ENCODE measurements around the gene FAM114A1.

FAM114A1 gene

DNA sequence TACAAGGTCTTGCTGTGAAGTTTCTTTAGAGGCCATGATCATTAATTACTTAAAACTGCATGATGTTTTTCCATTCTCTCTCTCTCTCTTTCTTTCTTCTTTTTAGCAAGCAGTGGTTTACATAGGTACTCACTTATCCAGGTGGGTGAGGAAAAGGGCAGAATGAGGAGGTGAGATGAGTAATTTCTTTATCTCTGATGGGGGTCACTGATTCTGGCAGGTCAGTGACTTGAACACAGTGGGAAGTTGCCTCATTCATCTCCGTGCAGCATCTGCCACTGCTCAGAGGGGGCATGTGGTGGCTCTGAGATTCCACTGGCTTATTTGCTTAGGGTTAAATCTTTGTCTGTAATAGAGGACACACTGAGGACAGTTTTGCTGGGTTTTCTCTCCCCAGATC is 62.6 kb downstream of the FAM114A1 start:
- TF ChIP-seq REST (IDR thresholded peaks at IDR 0.05; ENCODE audit: insufficient replicate concordance, low read depth): no peak
- TF ChIP-seq, protein P1, sequence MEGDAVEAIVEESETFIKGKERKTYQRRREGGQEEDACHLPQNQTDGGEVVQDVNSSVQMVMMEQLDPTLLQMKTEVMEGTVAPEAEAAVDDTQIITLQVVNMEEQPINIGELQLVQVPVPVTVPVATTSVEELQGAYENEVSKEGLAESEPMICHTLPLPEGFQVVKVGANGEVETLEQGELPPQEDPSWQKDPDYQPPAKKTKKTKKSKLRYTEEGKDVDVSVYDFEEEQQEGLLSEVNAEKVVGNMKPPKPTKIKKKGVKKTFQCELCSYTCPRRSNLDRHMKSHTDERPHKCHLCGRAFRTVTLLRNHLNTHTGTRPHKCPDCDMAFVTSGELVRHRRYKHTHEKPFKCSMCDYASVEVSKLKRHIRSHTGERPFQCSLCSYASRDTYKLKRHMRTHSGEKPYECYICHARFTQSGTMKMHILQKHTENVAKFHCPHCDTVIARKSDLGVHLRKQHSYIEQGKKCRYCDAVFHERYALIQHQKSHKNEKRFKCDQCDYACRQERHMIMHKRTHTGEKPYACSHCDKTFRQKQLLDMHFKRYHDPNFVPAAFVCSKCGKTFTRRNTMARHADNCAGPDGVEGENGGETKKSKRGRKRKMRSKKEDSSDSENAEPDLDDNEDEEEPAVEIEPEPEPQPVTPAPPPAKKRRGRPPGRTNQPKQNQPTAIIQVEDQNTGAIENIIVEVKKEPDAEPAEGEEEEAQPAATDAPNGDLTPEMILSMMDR (IDR thresholded peaks at IDR 0.05; ENCODE audit: insufficient read depth, low read length): no peak
- TF ChIP-seq GABPA (IDR thresholded peaks at IDR 0.05; ENCODE audit: low read depth): no peak
- TF ChIP-seq POLR2AphosphoS5 (IDR thresholded peaks at IDR 0.05; ENCODE audit: low read depth): no peak
- TF ChIP-seq SPI1 (IDR thresholded peaks at IDR 0.05; ENCODE audit: borderline replicate concordance, low read depth): no peak
- Histone ChIP-seq H3K4me3 (replicated peaks; ENCODE audit: insufficient read depth, low read length) (no peak overlapping the region), H3K27ac (replicated peaks) (no peak overlapping the region), H3K27me3 (ENCODE audit: insufficient read depth, poor library complexity, severe bottlenecking) (no peaks in the 10 kb centered on the region)
- no peak for DNase-seq (ENCODE audit: low read depth in 1 of 2, low spot score in 1 of 2)

GRCh38 chr4:38930707-38931106 is 63.1 kb downstream of the FAM114A1 start:
- no peak for TF ChIP-seq POLR2AphosphoS5 (IDR thresholded peaks at IDR 0.05; ENCODE audit: low read depth)
- no peak overlapping the region for H3K4me3 ChIP-seq (replicated peaks; ENCODE audit: insufficient read depth, low read length)
- no peak overlapping the region for H3K27ac ChIP-seq (replicated peaks)
- H3K27me3 ChIP-seq (ENCODE audit: insufficient read depth, poor library complexity, severe bottlenecking): no peaks in the 10 kb centered on the region
- DNase-seq (ENCODE audit: low read depth in 1 of 2, low spot score in 1 of 2): no peak

- no peak overlapping the region for H3K4me3 ChIP-seq (replicated peaks; ENCODE audit: insufficient read depth, low read length)
- H3K27ac ChIP-seq (replicated peaks): no peak overlapping the region
- H3K27me3 ChIP-seq (ENCODE audit: insufficient read depth, poor library complexity, severe bottlenecking): no peaks in the 10 kb centered on the region
- DNase-seq (ENCODE audit: low read depth in 1 of 2, low spot score in 1 of 2): no peak
- no peak for TF ChIP-seq REST (IDR thresholded peaks at IDR 0.05; ENCODE audit: insufficient replicate concordance, low read depth)
- TF ChIP-seq, protein P1 (IDR thresholded peaks at IDR 0.05; ENCODE audit: insufficient read depth, low read length): no peak
Measured at GRCh38 chr4:38931125-38931524, 63.5 kb downstream of the FAM114A1 start.

DNA sequence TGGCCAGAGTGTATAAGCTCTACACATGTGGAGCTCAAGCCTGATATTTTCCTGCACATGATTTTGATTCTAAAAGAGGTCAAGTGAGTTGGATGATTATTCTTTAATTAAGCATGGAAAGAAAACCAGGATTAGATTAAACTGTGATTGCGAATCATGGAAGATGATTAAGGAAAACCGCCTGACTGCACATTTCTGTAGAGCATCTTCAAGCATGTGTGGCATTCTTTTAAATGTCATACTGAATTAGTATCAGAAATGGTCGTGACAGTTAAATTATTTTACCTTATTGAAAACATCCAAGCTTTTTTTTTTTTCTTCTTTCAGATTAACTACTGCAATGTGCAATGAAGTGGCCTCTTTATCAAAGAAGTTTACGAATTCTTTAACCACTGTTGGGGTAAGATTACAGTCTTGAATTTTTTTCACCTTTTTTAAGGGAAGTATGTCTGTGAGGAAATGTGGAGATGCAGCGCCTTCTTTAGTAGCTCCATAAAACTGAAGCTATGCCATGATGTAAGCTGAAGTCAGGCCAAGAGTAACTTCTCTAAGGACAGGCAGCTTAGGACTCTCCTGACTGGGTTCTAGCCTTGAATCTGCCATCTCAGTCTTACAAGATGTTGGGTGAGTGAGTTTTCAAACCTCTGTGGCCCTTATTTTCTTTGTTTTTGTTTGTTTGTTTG is 67.9 kb downstream of the FAM114A1 start:
- TF ChIP-seq REST (IDR thresholded peaks at IDR 0.05; ENCODE audit: insufficient replicate concordance, low read depth) (no peak), POLR2AphosphoS5 (IDR thresholded peaks at IDR 0.05; ENCODE audit: low read depth) (no peak), SPI1 (IDR thresholded peaks at IDR 0.05; ENCODE audit: borderline replicate concordance, low read depth) (no peak), GABPA (IDR thresholded peaks at IDR 0.05; ENCODE audit: low read depth) (no peak)
- TF ChIP-seq, protein P1 (IDR thresholded peaks at IDR 0.05; ENCODE audit: insufficient read depth, low read length): no peak
- Histone ChIP-seq H3K4me3 (replicated peaks; ENCODE audit: insufficient read depth, low read length) (no peak overlapping the region), H3K27ac (replicated peaks) (no peak overlapping the region), H3K27me3 (ENCODE audit: insufficient read depth, poor library complexity, severe bottlenecking) (no peaks in the 10 kb centered on the region)
- no peak for DNase-seq (ENCODE audit: low read depth in 1 of 2, low spot score in 1 of 2)
